Measurements from ENCODE around the gene CELSR3. TPM values are rescaled to one million over a fixed set of nuclear protein-coding genes. Genes with fewer than 3 reads are reported as not detected.

CELSR3 gene
- total RNA-seq, 1 experiment from 2014 or later = 24.9 TPM

DNA sequence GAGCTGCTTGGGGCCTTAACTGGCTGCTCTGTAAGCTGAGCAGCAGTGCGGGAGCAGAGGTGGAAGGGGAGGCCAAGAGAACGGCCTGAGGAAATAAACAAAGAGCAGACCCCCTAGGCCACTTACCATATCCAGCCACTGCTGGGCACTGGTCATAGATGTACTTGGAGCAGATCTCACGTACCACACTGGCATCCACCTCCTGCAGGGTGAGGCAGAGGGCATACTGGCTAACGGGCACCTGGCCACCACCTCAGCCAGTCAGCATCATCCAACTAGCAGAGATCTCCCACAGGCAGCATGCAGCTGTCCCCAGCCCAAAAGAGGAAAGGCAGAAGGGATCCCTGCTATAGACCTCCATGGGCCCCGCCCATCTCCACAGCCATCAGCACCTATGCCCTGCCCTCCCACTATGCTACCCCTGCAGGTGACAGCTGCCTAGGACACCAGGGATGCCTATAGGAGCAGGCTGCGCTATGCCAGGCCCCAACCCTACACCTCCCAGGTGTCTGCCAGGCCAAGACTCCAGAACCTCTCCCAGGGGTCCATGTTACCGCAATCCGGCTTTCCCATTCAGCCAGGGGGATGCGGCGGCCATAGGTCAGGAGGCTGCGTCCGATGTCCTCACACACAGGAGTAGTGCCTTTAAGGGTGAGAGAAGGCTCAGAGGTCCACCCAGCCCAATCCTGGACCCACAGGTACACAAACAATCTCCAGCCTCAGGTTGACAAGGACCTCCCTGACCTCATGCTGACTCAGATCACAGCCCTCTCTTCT, 63.0 kb downstream of the CELSR3 start:
- Mint-ChIP-seq H3K4me1 (ENCODE audit: low read depth, unreplicated experiment) (peaks cover 13% of the 10 kb centered on the region), H3K27ac (ENCODE audit: unreplicated experiment) (no peak overlapping the region), H3K27me3 (ENCODE audit: unreplicated experiment) (no peaks in the 10 kb centered on the region), H3K4me3 (ENCODE audit: low read depth, unreplicated experiment) (no peak overlapping the region), H3K36me3 (ENCODE audit: insufficient read depth, unreplicated experiment) (peaks cover 49% of the 10 kb centered on the region), H3K9me3 (ENCODE audit: low read depth, unreplicated experiment) (no peaks in the 10 kb centered on the region)
- BruUV-seq (replicated peaks) = no TSS peak
- CTCF ChIA-PET = no interaction called here
- no peak for TF ChIP-seq CTCF (IDR thresholded peaks at IDR 0.05; ENCODE audit: unreplicated experiment)
- no peak for DNase-seq
- intact Hi-C loops (cut with micrococcal nuclease; ENCODE audit: unreplicated experiment) = loop anchor here (5.0 kb wide), 1 partner anchor 37 kb away; the partner anchor contains the start of gene UCN2

DNA sequence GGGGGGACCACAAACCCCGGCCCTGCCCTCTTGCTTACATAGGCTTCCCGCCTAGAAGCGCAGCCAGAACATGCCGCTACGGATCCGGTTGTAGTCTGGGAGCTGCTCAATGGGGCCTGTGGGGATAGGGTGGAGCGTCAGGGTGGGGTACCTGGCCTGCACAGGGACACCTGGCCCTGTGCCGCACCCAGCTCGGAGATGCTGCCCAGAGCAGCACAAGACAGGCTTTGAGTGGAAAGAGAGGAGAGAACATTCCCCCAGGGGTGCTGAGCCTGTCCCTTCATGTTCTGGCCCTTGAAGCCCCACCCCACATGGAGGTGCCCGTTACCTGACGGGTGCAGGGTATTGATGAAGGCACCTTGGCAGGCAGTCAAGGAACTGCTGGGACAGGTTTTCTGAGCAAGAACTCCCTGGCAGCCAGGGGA, 63.6 kb downstream of the CELSR3 start:
- H3K27me3 Mint-ChIP-seq (ENCODE audit: unreplicated experiment) = no peaks in the 10 kb centered on the region
- no peak for TF ChIP-seq CTCF (IDR thresholded peaks at IDR 0.05; ENCODE audit: unreplicated experiment)
- no peak overlapping the region for H3K4me3 Mint-ChIP-seq (ENCODE audit: low read depth, unreplicated experiment)
- no peaks in the 10 kb centered on the region for H3K9me3 Mint-ChIP-seq (ENCODE audit: low read depth, unreplicated experiment)
- CTCF ChIA-PET = interaction anchor here (0.6 kb wide), 1 partner anchor 262 kb away, joined by 3 read pairs; no protein-coding TSS in a partner anchor
- no TSS peak for BruUV-seq (replicated peaks)
- no peak overlapping the region for H3K27ac Mint-ChIP-seq (ENCODE audit: unreplicated experiment)
- peaks cover 13% of the 10 kb centered on the region for H3K4me1 Mint-ChIP-seq (ENCODE audit: low read depth, unreplicated experiment)
- peaks cover 47% of the 10 kb centered on the region for H3K36me3 Mint-ChIP-seq (ENCODE audit: insufficient read depth, unreplicated experiment)
- no peak for DNase-seq
- intact Hi-C loops (cut with micrococcal nuclease; ENCODE audit: unreplicated experiment) = loop anchor here (5.0 kb wide), 1 partner anchor 37 kb away; the partner anchor contains the start of gene UCN2

DNA sequence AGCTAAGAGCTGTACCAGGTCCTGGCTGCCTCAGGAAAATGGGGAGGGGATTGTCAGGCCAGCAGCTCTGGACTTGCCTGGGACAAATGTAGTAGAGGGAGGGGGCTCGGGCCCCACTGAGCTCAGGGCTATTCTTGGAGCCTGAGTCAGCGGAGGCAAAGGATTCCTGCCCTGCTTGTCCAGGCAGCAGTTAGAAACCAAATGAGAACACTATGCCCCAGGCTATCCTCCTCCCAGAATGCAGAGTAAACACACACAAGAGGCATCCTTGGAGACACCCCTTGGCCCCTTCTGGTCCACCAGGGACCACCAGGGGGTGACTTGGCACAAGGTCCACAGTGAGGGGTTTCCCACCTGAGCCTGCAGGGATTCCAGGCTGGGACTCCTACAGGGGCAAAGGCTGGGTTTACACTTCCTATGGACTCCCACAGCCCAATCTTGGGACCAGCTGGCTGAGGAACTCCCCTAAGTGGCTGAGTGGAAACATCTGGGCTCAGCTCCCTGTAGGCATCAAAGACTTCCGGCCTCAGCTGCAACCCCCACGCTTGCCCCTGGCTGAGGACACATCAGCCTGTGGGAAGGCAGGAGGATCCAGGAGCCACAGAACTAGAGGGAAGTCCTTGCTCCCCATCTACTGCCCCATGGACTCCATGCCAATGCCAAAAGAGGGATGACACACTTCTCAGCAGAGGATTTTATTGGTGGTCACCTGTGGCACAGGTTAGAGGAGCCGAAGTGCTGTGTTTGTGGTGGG, 64.2 kb downstream of the CELSR3 start:
- Mint-ChIP-seq H3K4me1 (ENCODE audit: low read depth, unreplicated experiment) (peaks cover 13% of the 10 kb centered on the region), H3K9me3 (ENCODE audit: low read depth, unreplicated experiment) (no peaks in the 10 kb centered on the region), H3K4me3 (ENCODE audit: low read depth, unreplicated experiment) (no peak overlapping the region), H3K27ac (ENCODE audit: unreplicated experiment) (no peak overlapping the region), H3K27me3 (ENCODE audit: unreplicated experiment) (no peaks in the 10 kb centered on the region), H3K36me3 (ENCODE audit: insufficient read depth, unreplicated experiment) (peaks cover 46% of the 10 kb centered on the region)
- CTCF ChIA-PET = interaction anchor here (0.6 kb wide), 1 partner anchor 262 kb away, joined by 3 read pairs; no protein-coding TSS in a partner anchor
- DNase-seq = no peak
- TF ChIP-seq CTCF (IDR thresholded peaks at IDR 0.05; ENCODE audit: unreplicated experiment) = no peak
- no TSS peak for BruUV-seq (replicated peaks)
- intact Hi-C loops (cut with micrococcal nuclease; ENCODE audit: unreplicated experiment) = loop anchor here (5.0 kb wide), 1 partner anchor 36 kb away; the partner anchor contains the start of gene UCN2

DNA sequence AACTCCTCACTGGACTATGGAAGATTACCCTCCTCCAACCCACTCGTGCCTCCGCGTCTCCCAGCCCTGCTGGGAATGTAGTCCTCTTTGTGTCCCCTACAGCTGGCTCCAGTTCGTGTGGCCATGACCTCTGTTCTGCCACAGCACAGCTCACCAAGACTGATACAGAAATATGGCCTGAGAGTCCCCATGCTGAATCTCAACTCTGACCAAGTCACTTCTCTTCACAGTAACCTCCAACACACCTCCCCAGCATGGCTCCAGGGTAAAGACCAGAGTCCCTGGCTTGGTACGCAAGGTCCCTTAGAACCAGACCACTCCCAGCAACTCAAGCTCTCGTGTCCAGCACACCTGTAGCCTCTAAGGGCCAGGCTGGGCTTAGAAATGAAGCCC, 65.3 kb downstream of the CELSR3 start:
- TF ChIP-seq CTCF (IDR thresholded peaks at IDR 0.05; ENCODE audit: unreplicated experiment) = no peak
- BruUV-seq (replicated peaks) = no TSS peak
- intact Hi-C loops (cut with micrococcal nuclease; ENCODE audit: unreplicated experiment) = loop anchor here (5.0 kb wide), 1 partner anchor 35 kb away; the partner anchor contains the start of gene UCN2
- H3K27me3 Mint-ChIP-seq (ENCODE audit: unreplicated experiment) = no peaks in the 10 kb centered on the region
- no peak overlapping the region for H3K27ac Mint-ChIP-seq (ENCODE audit: unreplicated experiment)
- CTCF ChIA-PET = interaction anchor here (1.0 kb wide), 1 partner anchor 125 kb away, joined by 3 read pairs; no protein-coding TSS in a partner anchor
- H3K4me1 Mint-ChIP-seq (ENCODE audit: low read depth, unreplicated experiment) = peaks cover 13% of the 10 kb centered on the region
- DNase-seq = no peak
- H3K4me3 Mint-ChIP-seq (ENCODE audit: low read depth, unreplicated experiment) = peak overlapping the region; percentile 15
- peaks cover 37% of the 10 kb centered on the region for H3K36me3 Mint-ChIP-seq (ENCODE audit: insufficient read depth, unreplicated experiment)
- H3K9me3 Mint-ChIP-seq (ENCODE audit: low read depth, unreplicated experiment) = no peaks in the 10 kb centered on the region

Data from Calu3 (cell line).